ENCODE measurements around the gene ZDHHC24.

Gene ZDHHC24

DNA sequence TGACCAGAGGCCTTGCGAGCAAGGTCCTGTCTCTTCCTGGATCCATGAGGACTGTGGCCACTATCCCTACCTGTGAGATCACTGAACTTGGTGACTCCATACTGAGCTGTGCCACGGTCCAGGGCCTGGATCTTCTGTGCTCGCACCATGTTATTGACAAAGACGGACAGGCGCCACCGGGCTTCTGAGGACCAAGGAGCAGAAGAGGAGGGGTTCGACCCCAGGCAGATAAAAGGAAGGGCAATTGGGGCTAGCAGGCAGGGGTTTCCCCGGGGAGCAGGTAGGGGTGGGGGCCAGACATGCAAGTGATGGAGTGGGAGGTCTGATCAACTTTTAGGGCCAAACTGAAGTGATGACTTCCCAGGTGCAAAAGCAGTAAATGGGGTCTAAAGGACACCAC lies 20.4 kb upstream of the ZDHHC24 start:
- no peak for DNase-seq (ENCODE audit: low spot score)

DNA sequence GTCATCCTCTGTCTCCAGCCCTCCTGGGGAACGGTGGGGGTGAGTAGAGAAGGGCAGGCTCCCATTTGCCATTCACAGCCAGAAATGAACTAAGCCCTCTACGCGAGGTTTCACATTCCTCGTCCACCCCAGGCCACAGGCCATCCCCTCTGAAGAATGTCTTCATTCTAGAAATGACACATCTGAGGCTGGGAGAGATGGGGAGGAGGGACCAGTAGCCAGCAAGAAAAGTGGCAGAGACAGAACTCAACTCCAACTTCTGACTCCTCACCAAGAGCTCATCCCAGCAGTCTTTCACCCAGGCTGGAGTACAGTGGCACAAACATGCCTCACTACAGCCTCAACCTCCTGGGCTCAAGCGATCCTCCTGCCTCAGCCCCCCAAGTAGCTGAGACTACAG lies 19.1 kb upstream of the ZDHHC24 start:
- no peak for DNase-seq (ENCODE audit: low spot score)

DNA sequence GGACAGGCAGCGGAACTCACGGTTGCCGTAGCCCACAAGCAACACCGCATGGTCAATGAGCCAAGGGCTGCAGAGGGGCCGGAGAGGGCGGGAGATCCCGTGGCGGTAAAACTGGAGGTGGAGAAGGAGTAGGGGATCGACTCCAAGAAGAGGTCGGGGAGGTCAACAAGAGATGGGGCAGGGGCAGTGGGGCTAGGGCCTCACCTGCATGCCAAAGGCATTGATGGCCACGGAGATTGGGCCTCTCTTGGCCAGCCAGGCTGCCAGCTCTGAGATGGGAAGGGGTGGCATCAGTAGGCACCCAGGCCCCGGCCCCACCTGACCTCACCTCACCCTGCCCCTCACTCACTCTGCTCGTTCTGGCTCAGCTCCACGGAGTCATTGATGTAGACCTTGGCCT lies 18.7 kb upstream of the ZDHHC24 start:
- DNase-seq (ENCODE audit: low spot score): no peak

DNA sequence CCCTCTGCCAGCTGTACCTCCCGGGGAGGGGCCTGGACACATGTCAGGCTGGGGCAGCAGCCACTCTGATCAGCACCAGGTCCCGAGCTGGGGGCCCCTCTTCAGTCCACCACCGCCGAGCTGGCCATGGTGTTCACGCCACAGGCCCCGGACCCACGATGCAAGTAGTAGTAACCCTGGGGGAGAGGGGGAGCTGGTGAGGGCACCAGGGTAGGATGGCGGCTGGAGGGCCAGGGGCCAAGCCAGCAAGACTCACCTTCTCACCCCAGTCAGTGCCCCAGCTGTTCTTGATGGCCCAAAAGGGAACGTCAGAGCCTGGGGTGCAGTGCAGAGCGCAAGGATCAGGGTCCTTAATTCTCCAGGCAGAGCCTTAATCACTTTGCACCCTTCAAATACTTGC lies 18.0 kb upstream of the ZDHHC24 start:
- no peak for DNase-seq (ENCODE audit: low spot score)

DNA sequence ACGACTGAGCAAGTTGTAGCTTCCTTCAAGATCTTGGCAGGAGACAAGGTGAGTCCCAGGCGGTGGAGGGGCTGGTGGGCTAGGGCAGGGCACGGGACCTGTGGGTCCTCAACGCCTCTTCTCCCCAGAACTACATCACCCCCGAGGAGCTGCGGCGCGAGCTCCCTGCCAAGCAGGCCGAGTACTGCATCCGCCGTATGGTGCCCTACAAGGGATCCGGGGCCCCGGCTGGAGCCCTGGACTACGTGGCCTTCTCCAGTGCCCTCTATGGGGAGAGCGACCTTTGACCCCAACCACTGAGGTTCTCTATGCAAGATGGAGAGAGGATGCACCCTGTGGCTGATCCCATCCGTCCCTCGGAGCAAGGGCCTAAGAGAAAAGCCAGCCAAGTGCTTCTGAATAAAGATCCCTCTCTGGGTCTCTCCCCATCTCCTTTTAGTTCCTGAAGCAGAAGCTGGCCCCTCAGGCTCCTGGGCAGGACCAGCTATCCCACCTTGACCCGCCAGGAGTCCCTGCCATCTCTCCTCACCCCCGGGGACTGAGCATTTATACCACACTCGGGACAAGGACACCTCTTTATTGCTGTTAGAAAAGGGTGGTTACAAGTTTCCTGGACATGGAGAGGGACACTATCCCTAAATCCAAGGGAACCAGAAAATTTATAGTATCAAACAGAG lies 17.2 kb upstream of the ZDHHC24 start:
- no peak for DNase-seq (ENCODE audit: low spot score)

DNA sequence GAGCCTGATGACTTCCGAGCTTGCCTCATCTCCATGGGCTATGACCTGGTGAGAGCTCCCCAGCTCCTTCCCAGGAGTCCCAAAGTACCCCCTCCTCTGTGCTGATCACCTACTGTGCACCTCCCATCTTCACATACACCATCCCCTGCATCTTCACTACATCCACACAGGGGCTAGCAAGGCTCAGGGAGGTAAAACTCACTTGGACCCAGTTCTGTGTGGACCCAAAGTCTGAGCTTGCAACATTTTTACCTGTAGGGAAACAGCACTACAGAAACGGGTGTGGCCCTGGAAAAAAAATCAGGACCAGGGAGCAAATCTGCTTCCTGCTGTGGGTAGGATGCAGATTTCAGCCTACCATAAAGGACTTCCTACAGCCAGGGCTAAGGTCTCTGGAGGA lies 16.4 kb upstream of the ZDHHC24 start:
- no peak for DNase-seq (ENCODE audit: low spot score)

DNA sequence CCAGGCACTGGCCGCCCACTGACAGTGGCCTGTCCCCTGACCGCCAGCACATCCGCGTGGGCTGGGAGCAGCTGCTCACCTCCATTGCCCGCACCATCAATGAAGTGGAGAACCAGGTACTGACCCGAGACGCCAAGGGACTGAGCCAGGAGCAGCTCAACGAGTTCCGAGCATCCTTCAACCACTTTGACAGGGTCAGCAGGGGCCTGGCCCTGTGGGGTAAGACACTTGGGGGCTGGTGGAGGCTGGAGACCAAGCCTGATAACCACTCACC lies 16.1 kb upstream of the ZDHHC24 start:
- DNase-seq (ENCODE audit: low spot score): no peak

DNA sequence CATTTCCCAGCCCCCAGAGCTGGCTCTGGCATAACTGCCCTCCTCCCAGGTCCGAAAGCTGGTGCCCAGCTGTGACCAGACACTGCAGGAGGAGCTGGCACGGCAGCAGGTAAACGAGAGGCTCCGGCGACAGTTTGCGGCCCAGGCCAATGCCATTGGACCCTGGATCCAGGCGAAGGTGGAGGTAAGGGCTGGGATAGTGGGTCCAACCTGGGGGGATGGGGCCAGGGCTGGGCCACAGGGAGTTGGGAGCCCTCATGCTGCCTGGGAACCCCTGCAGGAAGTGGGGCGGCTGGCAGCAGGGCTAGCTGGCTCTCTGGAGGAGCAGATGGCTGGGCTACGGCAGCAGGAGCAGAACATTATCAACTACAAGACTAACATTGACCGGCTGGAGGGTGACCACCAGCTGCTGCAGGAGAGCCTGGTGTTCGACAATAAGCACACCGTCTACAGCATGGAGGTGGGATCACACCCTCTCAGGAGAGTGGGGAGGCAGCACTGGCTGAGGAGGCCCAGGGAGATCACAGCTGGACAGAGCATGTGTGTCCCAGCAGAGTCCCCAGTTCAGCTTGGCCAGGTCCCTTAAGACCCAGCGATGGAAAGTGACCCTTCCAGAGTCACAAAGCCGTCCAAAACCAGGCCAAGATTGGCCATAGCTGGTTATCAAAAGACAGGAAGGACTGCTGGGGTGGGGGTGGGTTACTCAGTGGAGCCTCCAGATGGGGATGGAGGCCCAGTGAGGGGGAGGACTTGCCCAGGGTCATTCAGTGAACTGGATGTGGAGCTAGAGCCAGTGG lies 15.5 kb upstream of the ZDHHC24 start:
- DNase-seq (ENCODE audit: low spot score): peak; percentile 44

DNA sequence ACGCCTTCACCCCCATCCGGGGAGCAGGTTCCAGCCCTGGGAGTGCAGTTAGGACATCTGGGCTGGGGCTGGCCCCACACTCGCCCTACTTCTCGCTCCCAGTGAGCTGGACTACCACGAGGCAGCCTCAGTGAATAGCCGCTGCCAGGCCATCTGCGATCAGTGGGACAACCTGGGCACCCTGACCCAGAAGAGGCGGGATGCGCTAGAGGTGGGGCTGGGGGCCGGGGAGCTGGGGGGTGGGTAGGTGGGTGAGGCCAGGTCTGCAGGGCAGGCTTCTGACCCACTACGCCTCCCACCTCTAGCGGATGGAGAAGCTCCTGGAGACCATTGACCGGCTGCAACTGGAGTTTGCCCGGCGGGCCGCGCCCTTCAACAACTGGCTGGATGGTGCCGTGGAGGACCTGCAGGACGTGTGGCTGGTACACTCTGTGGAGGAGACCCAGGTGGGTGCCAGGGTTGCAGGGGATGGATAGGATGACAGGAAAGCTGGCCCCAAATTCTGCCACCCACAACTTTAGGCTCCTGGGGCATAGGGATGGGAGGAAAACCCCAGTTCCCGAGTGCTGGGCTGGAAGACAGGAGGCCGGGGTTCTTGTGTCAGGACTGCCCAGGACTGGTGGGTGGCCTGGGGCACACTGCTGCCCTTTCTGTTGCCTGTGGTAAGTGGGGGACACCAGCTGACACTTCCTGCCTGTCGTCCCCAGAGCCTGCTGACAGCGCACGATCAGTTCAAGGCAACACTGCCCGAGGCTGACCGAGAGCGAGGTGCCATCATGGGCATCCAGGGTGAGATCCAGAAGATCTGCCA lies 14.2 kb upstream of the ZDHHC24 start:
- DNase-seq (ENCODE audit: low spot score): peak; percentile 59

DNA sequence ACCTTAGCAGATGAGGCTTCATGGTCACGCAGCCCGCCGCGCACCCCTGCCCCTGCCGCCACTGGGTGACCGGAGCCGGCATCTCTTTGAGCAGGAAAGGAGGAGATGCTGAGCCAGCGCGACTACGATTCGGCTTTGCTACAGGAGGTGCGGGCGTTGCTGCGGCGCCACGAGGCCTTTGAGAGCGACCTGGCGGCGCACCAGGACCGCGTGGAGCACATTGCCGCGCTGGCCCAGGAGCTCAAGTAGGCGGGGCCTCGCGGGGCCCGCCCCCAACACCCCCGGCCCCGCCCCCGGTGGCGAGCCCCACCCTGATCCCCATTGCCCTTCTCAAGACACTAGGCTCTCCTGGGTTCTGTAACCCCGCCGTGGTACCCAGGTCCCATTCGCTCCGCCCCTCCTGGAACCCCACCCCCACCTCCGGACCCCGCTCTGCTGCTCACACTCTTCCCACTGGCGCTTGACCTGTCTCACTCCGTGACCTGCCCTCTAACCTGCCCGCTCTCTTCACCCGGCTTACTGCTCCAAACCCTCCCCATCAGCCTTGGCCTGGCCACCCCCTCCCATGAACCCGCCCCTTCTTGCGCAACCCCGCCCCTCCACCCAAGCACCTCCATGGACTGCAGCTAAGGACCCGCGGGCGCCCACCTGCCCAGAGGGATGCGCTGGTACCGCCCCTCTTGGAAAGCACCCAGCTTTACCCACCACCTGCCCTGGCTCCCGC lies 13.5 kb upstream of the ZDHHC24 start:
- peak; percentile 63 for DNase-seq (ENCODE audit: low spot score)

DNA sequence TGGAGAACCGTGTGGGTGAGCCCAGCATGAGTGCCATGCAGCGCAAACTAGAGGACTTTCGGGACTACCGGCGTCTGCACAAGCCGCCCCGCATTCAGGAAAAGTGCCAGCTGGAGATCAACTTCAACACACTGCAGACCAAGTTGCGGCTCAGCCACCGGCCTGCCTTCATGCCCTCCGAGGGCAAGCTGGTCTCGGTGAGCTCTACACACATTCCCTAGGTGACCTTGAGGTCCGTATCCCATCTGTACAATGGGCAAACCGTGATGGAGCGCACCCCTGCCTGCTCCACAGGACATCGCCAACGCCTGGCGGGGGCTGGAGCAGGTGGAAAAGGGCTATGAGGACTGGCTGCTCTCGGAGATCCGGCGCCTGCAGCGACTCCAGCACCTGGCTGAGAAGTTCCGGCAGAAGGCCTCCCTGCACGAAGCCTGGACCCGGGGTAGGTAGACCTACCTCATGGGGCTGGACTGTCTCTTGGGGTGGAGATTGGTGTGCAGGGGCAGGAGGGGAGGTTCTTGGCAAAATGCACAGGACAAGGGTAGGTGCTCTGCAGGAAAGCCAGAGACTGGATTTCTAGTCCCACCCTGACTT lies 12.0 kb upstream of the ZDHHC24 start:
- DNase-seq (ENCODE audit: low spot score): no peak

DNA sequence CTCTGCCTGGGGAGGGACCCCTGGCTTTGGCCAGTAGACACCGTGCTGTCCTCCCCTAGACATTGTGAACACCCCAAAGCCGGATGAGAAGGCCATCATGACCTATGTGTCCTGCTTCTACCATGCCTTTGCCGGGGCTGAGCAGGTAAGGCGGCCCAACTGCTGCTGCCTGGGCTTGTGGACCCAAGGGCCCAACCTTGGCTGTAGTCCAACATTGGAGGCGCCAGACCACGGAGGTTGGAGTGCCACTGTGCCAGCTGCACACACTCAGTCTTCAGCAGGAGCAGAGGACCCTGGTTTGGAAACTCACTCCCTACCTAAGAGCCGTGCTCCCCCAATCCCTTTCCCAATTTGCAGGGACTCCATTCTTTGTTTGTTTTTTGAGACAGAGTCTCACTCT lies 10.2 kb upstream of the ZDHHC24 start:
- DNase-seq (ENCODE audit: low spot score): no peak

DNA sequence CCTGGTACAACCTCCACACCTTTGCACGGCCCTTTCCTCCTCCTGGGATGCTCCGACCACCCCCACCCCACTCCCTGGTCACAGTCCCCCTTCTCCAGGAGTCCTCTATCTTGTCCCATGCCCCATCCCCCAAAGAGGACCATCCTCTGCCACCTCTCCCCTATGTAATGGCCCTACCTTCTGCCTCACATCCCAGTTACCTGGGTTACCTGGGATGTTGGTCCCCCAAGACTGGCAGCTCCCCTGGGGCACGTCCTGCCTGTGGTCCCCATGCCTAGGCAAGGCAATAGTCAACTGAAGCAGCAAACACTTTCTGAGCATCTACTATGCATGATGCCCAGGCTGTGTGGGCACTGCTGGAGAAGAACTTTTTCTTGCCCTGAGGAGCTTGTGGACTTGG lies 9.6 kb upstream of the ZDHHC24 start:
- DNase-seq (ENCODE audit: low spot score): no peak

DNA sequence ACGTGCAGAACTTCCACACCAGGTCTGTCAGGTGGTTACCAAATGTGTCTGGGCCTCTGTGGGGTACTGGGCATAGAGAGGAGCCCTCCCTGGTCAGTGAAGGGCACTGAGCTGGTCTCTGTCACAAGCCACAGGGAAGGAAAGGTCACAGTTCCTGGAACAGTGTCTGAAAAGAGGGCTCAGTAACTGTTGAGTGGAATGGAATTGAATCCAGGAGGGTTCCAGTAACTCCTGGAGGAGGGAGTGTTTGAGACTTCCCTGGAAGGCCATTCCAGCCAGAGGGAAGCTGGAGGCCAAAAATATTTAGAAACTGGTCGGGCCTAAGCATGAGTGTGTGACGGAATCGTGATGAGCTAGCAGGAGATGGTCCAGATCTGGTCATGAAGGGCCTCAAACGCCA lies 8.8 kb upstream of the ZDHHC24 start:
- no peak for DNase-seq (ENCODE audit: low spot score)

DNA sequence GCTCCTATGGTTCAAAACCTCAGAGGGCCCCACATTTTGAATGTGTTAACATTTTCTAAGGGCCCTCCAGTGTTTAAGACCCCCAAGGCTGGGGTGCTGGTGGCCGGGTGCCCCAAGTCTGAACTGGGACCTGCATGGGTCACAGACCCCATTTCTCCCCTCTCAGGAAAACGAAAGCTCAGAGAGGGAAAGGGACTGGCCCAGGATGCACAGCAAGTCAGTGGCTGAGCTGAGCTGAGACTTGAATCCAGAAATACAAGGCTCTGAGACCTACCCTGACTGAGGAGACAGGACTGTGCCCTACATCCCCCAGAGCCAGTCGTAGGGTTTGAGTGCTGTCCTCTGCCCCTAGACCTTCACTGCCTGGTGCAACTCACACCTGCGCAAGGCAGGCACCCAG lies 5.0 kb upstream of the ZDHHC24 start:
- DNase-seq (ENCODE audit: low spot score): no peak

DNA sequence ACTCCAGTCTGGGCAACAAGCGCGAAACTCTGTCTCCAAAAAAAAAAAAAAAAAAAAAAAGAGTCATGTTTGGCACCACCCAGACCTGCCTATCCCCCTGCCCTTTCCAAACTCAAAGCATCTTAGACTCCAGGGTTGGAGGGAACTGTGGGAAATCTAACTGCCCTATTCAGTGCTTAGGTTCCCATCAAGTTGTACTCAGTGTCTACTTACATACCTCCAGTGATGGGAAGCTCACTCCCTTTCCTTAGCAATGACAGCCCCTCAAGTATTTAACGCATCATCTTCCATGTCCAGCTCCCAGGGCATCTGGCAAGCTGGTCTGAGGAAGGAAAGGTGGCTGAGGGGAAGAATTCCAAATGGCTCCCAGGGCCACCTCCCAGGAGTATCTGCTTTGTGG lies 3.8 kb upstream of the ZDHHC24 start:
- no peak for DNase-seq (ENCODE audit: low spot score)

DNA sequence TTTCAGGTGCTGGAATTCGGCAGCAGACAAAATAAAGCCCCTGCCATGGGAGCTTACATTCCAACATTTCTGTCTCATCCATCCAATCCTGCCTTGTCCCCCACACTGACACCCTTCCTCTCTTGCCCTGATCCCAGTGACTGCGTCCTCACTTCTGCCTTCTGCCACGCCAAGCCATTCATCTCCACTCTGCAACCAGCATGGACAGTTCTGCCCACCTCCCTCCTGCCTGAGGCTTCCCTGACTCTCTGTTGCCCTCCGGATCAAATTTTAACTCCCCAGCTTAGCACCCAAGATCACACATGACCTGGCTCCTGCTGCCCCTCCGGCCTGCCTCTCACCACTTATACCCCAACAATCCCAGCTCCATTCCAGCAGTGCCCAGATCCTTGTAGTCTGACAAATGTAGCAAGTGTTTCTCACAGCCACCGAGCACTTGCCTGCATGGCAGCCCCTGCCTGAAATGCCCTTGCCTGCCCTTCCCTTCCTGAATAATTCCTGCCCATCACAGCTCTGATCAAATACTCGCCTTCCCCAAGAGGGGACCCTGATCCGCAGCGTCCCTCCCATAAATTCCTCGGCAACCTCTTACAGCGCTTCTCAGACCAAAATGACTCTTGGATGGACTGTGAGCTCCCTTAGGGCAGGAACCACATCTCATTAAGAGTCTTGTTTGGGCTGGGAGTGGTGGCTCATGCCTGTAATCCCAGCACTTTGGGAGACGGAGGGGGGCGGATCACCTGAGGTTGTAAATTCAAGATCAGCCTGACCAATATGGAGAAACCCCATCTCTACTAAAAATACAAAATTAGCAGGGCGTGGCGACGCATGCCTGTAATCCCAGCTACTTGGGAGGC lies 3.2 kb upstream of the ZDHHC24 start:
- no peak for DNase-seq (ENCODE audit: low spot score)

DNA sequence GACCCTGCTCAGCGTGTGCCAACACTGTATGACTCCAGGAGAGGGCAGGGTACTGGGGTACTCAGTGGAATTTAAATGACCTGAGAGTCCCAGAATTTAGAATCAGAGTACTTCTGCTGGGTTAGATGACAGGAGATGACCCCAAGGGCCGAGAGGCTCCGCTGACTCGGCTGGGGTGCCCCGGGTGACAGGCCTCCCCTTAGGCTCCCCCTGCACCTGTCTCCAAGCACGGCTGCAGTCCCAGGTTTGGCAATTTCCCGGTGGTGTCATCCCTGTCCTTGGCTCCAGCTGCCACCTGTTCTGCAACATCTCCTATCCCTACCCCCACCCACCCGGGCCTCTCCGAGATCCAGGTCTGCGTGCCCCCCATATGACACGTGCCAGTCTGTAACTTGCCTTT lies 2.2 kb upstream of the ZDHHC24 start:
- DNase-seq (ENCODE audit: low spot score): no peak

DNA sequence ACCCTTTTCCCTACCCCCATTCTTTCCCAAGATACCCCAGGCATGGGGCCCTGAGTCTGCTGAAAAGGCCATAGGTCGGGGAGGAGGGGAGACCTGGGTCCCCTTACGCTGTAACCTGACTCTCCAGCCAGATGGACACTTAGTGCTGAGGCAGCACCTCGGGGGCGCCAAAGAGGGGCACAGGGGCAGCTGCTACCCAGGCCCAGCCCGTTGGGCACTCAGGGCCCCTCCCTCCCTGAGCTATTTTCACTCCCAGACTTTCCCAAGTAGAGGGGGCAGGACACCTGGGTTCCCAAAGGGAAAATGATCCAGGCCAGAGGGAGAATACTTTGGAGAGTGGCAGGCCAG lies 1.8 kb upstream of the ZDHHC24 start:
- DNase-seq (ENCODE audit: low spot score): no peak

DNA sequence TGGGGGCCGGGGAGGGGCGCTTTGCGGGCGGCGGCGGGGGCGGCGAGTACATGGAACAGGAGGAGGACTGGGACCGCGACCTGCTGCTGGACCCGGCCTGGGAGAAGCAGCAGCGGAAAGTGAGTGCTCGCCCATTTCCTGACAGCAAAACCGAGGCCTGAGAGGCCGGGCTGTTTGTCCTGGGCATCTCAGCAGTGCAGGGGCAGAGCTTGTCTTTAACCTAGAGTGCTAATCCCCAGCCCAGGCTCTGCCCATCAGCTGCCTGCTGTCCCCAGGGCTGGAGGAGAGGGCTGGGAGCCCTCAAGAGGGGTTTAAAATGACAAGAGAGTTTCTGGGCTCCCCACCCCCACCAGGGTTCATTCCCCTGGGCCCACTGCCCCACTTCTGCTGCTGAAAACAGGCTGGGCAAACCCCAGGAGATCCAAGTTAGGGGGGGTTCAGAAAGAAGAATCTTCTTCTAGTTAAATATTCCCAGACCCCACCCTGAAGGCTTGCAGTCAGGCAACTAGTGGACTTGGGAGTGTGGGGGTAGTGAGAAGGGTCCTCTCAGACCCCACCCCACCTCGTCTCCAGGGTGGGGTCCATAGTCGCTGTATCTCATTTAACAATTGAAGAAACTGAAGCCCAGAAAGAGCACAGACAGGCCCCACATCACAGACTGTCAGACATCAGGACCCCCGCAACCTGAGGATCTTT lies 1.3 kb upstream of the ZDHHC24 start:
- no peak for DNase-seq (ENCODE audit: low spot score)

Measured in left forelimb (tissue), 1 donor.